ENCODE data around the gene ADD2.

Gene ADD2

GRCh38 chr2:70613521-70613920 is 154.5 kb downstream of the ADD2 start:
- TF ChIP-seq, protein P1, sequence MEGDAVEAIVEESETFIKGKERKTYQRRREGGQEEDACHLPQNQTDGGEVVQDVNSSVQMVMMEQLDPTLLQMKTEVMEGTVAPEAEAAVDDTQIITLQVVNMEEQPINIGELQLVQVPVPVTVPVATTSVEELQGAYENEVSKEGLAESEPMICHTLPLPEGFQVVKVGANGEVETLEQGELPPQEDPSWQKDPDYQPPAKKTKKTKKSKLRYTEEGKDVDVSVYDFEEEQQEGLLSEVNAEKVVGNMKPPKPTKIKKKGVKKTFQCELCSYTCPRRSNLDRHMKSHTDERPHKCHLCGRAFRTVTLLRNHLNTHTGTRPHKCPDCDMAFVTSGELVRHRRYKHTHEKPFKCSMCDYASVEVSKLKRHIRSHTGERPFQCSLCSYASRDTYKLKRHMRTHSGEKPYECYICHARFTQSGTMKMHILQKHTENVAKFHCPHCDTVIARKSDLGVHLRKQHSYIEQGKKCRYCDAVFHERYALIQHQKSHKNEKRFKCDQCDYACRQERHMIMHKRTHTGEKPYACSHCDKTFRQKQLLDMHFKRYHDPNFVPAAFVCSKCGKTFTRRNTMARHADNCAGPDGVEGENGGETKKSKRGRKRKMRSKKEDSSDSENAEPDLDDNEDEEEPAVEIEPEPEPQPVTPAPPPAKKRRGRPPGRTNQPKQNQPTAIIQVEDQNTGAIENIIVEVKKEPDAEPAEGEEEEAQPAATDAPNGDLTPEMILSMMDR (IDR thresholded peaks at IDR 0.05; ENCODE audit: control insufficient read depth, insufficient read depth, low read depth, low read length, missing control alignments): no peak
- no peak for DNase-seq (ENCODE audit: low read depth)
- H3K4me3 ChIP-seq (ENCODE audit: control insufficient read depth, low read depth, low read length): no peak overlapping the region

GRCh38 chr2:70612574-70612973 is 155.4 kb downstream of the ADD2 start:
- H3K4me3 ChIP-seq (ENCODE audit: control insufficient read depth, low read depth, low read length): no peak overlapping the region
- DNase-seq (ENCODE audit: low read depth): no peak
- TF ChIP-seq, protein P1 (IDR thresholded peaks at IDR 0.05; ENCODE audit: control insufficient read depth, insufficient read depth, low read depth, low read length, missing control alignments): no peak

- TF ChIP-seq, protein P1 (IDR thresholded peaks at IDR 0.05; ENCODE audit: control insufficient read depth, insufficient read depth, low read depth, low read length, missing control alignments): no peak
- DNase-seq (ENCODE audit: low read depth): no peak
- no peak overlapping the region for H3K4me3 ChIP-seq (ENCODE audit: control insufficient read depth, low read depth, low read length)
These were observed 159.6 kb downstream of the ADD2 start for GRCh38 chr2:70608373-70608772.

DNA sequence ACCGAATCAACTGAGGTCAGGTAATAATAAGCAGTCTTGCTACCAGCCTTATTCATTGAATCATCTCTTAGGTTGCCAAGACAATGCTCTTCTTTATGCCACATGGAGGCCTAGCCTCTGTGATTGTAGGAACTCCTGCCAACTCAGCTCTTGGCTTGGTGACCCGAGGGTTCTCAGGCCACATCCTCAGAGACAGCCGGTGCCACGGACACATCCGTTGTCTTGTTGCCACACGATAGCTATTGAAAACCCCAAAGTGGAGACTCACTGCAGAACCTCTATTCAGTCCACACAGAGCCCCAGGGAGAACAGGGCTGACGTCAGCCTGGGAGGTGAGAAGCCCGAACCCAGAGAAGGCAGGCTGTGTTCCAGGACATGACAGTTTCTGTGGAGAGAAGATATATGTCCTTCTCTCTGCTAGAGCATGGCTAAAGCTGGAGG is 160.9 kb downstream of the ADD2 start:
- H3K4me3 ChIP-seq (ENCODE audit: control insufficient read depth, low read depth, low read length): no peak overlapping the region
- DNase-seq (ENCODE audit: low read depth): no peak
- TF ChIP-seq, protein P1 (IDR thresholded peaks at IDR 0.05; ENCODE audit: control insufficient read depth, insufficient read depth, low read depth, low read length, missing control alignments): no peak
